Stomach smooth muscle (tissue), 2 donors: ENCODE data around the gene CELF1.
"Not testable (repeated sequence)": the region's sequence is repeated elsewhere in the genome, so short reads cannot be mapped to it uniquely, and the experiment has no call there.

ENCODE experiments used
- H3K27ac ChIP-seq: one replicate; pipeline ENCODE4 v1.7.0; 2013; ENCODE audit warnings: mild to moderate bottlenecking, low read length, inconsistent platforms
- H3K27me3 ChIP-seq, 2 donors: one replicate each; pipeline ENCODE4 v1.7.0; 2013; ENCODE audit warnings: low read length in 2 of 2; ENCODE audit not compliant: insufficient read depth in 2 of 2, control insufficient read depth in 1 of 2
- H3K36me3 ChIP-seq, 2 donors: one replicate each; pipeline ENCODE4 v1.7.0; 2013; ENCODE audit warnings: low read length in 2 of 2; ENCODE audit not compliant: control insufficient read depth in 2 of 2, insufficient read depth in 2 of 2
- H3K4me1 ChIP-seq: one replicate; pipeline ENCODE4 v1.7.0; 2013; ENCODE audit warnings: low read length; ENCODE audit not compliant: control insufficient read depth, insufficient read depth
- H3K4me3 ChIP-seq, 2 donors: one replicate each; pipeline ENCODE4 v1.7.0; 2013; ENCODE audit warnings: low read length in 2 of 2
- H3K9ac ChIP-seq, 2 donors: one replicate each; pipeline ENCODE4 v1.7.0; 2013; ENCODE audit warnings: low read length in 2 of 2, mild to moderate bottlenecking in 1 of 2
- H3K9me3 ChIP-seq, 2 donors: one replicate each; pipeline ENCODE4 v1.7.0; 2013; ENCODE audit warnings: low read length in 2 of 2; ENCODE audit not compliant: control insufficient read depth in 2 of 2
- donor health status: healthy.
- donor health status: Pancreatic carcinoma.

CELF1 gene

DNA sequence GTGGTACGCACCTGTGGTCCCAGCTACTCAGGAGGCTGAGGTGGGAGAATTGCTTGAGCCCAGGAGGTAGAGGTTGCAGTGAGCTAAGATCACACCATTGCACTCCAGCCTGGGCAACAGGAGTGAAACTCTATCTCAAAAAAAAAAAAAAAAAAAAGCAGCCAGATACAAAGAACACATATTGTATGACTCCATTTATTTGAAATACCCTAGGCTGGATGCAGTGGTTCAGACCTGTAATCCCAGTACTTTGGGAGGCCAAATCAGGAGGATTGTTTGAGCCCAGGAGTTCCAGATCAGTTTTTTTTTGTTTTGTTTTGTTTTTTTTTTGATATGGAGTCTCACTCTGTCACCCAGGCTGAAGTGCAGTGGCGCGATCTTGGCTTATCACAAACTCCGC is 9.5 kb upstream of the CELF1 start:
- H3K4me3 ChIP-seq, H3K27ac ChIP-seq, H3K9ac ChIP-seq, H3K9me3 ChIP-seq, H3K27me3 ChIP-seq, H3K36me3 ChIP-seq: not testable (repeated sequence)
- H3K4me1 ChIP-seq: peaks cover 15% of the 10 kb centered on the region

DNA sequence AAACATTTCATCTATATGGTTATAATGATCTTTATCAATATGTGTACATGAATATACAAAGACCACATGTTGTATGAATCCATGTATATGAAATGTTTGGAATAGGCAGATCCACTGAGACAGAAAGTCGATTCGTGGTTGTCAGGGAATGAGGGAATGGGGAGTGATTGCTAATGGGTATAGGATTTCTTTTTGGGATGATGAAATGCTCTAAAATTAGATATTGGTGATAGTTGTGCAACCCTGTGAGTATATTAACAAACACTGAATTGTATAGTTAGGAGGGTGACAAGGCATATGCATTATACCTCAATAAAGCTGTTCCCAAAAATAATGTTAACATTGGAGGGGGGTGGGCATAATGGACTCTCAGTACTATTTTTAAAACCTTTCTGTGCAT is 7.5 kb upstream of the CELF1 start:
- peaks cover 5% of the 10 kb centered on the region for H3K4me1 ChIP-seq
- no peaks in the 10 kb centered on the region for H3K36me3 ChIP-seq
- H3K27ac ChIP-seq: no peak overlapping the region
- H3K9ac ChIP-seq: no peak overlapping the region
- H3K9me3 ChIP-seq: no peaks in the 10 kb centered on the region
- H3K27me3 ChIP-seq: no peaks in the 10 kb centered on the region
- no peak overlapping the region for H3K4me3 ChIP-seq

DNA sequence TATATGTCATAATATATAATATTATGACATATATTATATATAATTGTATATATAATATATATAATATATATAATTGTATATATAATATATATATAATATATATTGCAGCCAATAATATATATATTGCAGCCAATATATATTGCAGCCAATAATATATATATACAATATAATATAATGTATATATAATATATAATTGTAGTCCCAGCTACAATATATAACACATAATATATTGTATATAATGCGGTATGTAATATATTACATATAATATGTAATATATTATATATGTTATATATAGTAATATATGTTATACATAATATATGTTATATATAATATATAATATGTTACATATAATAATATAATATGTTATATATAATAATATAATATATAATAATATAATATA is 5.8 kb upstream of the CELF1 start:
- Histone ChIP-seq H3K27me3 (no peaks in the 10 kb centered on the region), H3K4me3 (no peak overlapping the region), H3K27ac (no peak overlapping the region), H3K4me1 (no peaks in the 10 kb centered on the region), H3K9ac (no peak overlapping the region), H3K9me3 (no peaks in the 10 kb centered on the region), H3K36me3 (no peaks in the 10 kb centered on the region)

GRCh38 chr11:47557004-47557403 is 4.1 kb upstream of the CELF1 start:
- H3K4me3 ChIP-seq, H3K27me3 ChIP-seq, H3K36me3 ChIP-seq, H3K4me1 ChIP-seq, H3K27ac ChIP-seq, H3K9me3 ChIP-seq, H3K9ac ChIP-seq: not testable (repeated sequence)

- peak overlapping the region; percentile 70 to 73 for H3K9ac ChIP-seq
- peaks cover 17% of the 10 kb centered on the region for H3K4me1 ChIP-seq
- no peaks in the 10 kb centered on the region for H3K9me3 ChIP-seq
- H3K36me3 ChIP-seq: no peaks in the 10 kb centered on the region
- peak overlapping the region; percentile 81 for H3K27ac ChIP-seq
- H3K4me3 ChIP-seq: peak overlapping the region; percentile 96 to 98
- H3K27me3 ChIP-seq: no peaks in the 10 kb centered on the region
These were observed 443 bp upstream of the CELF1 start for GRCh38 chr11:47553406-47553743.

DNA sequence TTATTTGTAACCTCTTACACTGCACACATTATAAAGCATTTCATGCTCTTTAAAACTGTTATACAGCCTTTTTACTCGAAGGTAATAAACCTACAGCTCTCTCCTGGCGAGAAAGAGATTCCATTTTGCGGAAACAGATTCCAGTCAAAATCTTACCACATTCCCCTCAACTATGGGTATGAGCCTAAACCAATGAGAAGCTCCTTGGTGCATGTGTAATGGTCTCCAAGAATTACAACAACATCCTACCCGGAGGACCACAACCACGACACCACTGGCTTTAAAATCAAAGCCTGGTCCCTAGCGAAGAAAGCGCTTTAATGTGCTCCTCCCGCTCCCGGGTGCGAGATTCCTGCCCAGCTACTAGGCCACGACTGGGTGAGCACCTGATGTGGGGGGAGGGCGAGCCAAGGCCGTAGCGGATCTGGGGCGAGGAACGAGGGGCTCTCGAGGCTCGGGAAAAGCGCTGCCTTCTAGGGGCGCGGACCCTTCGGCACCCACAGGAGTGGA is 821 bp downstream of the CELF1 start:
- Histone ChIP-seq H3K9me3 (no peaks in the 10 kb centered on the region), H3K27ac (peak overlapping the region; percentile 81), H3K4me3 (peak overlapping the region; percentile 96 to 98), H3K27me3 (no peaks in the 10 kb centered on the region), H3K36me3 (no peaks in the 10 kb centered on the region), H3K4me1 (peaks cover 17% of the 10 kb centered on the region), H3K9ac (peak overlapping the region; percentile 83 to 94)

GRCh38 chr11:47551086-47551485 is 1.8 kb downstream of the CELF1 start:
- Histone ChIP-seq H3K9me3 (no peaks in the 10 kb centered on the region), H3K27me3 (no peaks in the 10 kb centered on the region), H3K4me3 (peak overlapping the region; percentile 96 to 98), H3K9ac (no peak overlapping the region), H3K36me3 (no peaks in the 10 kb centered on the region), H3K27ac (no peak overlapping the region), H3K4me1 (peaks cover 17% of the 10 kb centered on the region)

DNA sequence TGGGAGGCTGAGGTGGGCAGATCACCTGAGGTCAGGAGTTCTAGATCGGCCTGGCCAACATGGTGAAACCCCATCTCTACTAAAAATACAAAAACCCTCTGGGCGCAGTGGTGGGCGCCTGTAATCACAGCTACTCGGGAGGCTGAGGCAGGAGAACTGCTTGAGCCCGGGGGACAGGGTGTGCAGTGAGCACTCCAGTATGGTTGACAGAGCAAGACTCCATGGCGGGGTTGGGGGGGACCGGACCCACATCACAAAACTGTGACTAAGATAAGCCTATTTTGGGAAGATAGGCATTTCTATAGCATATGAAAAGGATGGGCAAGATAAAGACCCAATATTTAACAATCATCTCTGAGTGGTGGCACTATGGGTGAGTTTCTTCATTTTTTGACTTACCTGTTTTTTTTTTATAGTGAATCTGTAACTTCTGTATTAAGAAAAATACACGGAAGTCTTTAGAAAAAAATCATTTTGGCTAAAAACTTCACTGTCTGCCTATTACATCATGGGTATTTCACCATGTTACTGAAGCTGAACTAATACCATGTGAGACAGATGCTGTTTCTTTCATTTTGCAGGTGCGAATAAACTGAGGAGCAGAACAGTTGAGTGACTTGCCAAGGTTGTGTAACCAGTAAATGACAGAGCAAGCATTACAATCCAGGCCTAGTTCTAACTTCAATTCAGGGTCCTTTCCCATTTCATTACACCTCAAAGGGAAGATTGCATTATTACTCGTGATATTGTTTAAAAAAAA is 2.5 kb downstream of the CELF1 start:
- peak overlapping the region in 1 of 2 donors; percentile 98 for H3K4me3 ChIP-seq
- H3K36me3 ChIP-seq: no peaks in the 10 kb centered on the region
- H3K9ac ChIP-seq: no peak overlapping the region
- H3K4me1 ChIP-seq: peaks cover 17% of the 10 kb centered on the region
- H3K9me3 ChIP-seq: no peaks in the 10 kb centered on the region
- no peak overlapping the region for H3K27ac ChIP-seq
- H3K27me3 ChIP-seq: no peaks in the 10 kb centered on the region

DNA sequence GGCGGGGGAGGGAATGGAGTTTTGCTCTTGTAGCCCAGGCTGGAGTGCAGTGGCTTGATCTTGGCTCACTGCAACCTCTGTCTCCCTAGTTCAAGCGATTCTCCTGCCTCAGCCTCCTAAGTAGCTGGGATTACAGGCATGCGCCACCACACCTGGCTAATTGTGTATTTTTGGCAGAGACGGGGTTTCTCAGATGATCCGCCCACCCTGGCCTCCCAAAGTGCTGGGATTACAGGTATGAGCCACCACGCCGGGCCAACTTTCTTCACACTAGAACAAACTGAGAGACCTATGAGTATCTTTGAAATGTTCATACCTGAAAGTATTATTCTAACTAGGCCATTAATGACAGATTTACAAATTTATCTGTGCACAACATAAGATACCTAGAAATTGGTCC is 6.7 kb downstream of the CELF1 start:
- H3K4me1 ChIP-seq, H3K27me3 ChIP-seq, H3K9me3 ChIP-seq, H3K4me3 ChIP-seq, H3K36me3 ChIP-seq, H3K9ac ChIP-seq, H3K27ac ChIP-seq: not testable (repeated sequence)

DNA sequence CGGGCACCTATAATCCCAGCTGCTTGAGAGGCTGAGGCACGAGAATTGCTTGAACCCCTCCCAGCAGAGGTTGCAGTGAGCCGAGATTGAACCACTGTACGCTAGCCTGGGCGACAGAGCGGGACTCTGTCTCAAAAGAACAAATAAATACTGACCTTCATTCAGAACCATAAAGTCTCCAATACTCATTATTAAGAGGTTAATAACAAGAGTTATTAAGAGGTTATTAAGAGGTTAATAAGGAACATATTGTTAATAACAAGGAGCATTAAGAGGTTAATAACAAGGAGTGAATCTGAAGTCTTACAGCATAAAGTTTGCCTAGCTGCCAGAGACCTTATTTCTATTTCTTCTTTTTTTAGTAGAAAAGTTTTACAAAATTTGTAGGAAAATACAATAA is 7.6 kb downstream of the CELF1 start:
- Histone ChIP-seq H3K9ac (no peak overlapping the region), H3K4me1 (peaks cover 6% of the 10 kb centered on the region), H3K36me3 (no peaks in the 10 kb centered on the region), H3K27me3 (no peaks in the 10 kb centered on the region), H3K4me3 (no peak overlapping the region), H3K9me3 (no peaks in the 10 kb centered on the region), H3K27ac (no peak overlapping the region)

DNA sequence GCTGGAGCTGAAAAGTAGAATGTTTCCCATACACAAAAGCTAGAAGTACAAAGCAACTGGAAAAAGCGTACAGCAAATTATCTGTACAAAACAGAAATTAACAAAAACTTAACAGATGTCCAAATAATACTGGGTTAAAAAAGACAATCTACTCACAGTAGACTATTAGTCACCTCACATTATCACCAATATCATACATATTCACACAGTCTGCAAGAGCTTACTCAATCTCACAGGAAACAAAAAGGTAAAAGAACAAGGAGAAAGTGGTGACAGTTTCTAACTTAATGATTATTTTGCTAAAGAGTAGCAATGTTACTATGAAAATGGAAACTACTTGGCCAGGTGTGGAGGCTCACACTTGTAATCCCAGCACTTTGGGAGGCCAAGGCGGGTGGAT is 11.9 kb downstream of the CELF1 start:
- H3K9me3 ChIP-seq: no peaks in the 10 kb centered on the region
- peaks cover 30% of the 10 kb centered on the region for H3K4me1 ChIP-seq
- H3K27ac ChIP-seq: no peak overlapping the region
- no peaks in the 10 kb centered on the region for H3K36me3 ChIP-seq
- H3K27me3 ChIP-seq: no peaks in the 10 kb centered on the region
- H3K9ac ChIP-seq: no peak overlapping the region
- H3K4me3 ChIP-seq: no peak overlapping the region
